Measurements from ENCODE around the gene CA12. TPM values are rescaled to one million over a fixed set of nuclear protein-coding genes. Genes with fewer than 3 reads are reported as not detected.

Gene CA12
- total and polyA plus RNA-seq, 2 of the 8 experiments (the other 6 are each of a cell fraction or from before 2014, with no cell fraction given), result 4.7 to 4.9 TPM

GRCh38 chr15:63288778-63289378 is 92.8 kb downstream of the CA12 start:
- Histone ChIP-seq H3K9me3 (ENCODE audit: insufficient read depth in 2 of 2, low read depth in 1 of 2, low read length in 1 of 2) (no peaks in the 10 kb centered on the region), H3K9ac (replicated peaks in 1 of 4; ENCODE audit: extremely low read depth in 1 of 4, low read depth in 3 of 4, low read length in 3 of 4) (no peak overlapping the region), H4K8ac (ENCODE audit: extremely low read depth, insufficient read depth, low read length) (no peak overlapping the region), H3K79me2 (ENCODE audit: control insufficient read depth in 1 of 2, insufficient read depth in 2 of 2, low read length in 2 of 2) (no peaks in the 10 kb centered on the region), H3K4me3 (ENCODE audit: extremely low read depth in 1 of 4, insufficient read depth in 2 of 4, low read depth in 3 of 4, low read length in 4 of 4) (no peak overlapping the region), H2BK20ac (ENCODE audit: low read length) (no peak overlapping the region), H3K4ac (replicated peaks; ENCODE audit: insufficient read length, low read depth, low read length) (no peak overlapping the region), H3K14ac (ENCODE audit: insufficient read length) (no peak overlapping the region), H3K36me3 (ENCODE audit: control insufficient read depth in 2 of 4, insufficient read depth in 4 of 4, low read length in 3 of 4) (peaks cover 0 to 7% (median 0%) of the 10 kb centered on the region in 4 experiments; a peak in 3 of 8 replicates), H3K79me1 (ENCODE audit: low read depth, low read length) (no peaks in the 10 kb centered on the region), H2BK120ac (replicated peaks; ENCODE audit: low read depth, low read length) (no peak overlapping the region), H2AFZ (ENCODE audit: low read length) (no peak overlapping the region), H4K20me1 (replicated peaks in 1 of 2; ENCODE audit: control insufficient read depth in 1 of 2, insufficient read depth in 2 of 2, low read length in 2 of 2) (peaks cover 0 to 3% of the 10 kb centered on the region in 2 experiments), H3K27me3 (replicated peaks in 1 of 4; ENCODE audit: control insufficient read depth in 3 of 4, extremely low read depth in 1 of 4, insufficient read depth in 3 of 4, low read length in 3 of 4) (no peaks in the 10 kb centered on the region), H3K4me1 (replicated peaks in 1 of 4; ENCODE audit: control insufficient read depth in 3 of 4, insufficient read depth in 4 of 4, low read length in 3 of 4) (no peaks in the 10 kb centered on the region), H3K56ac (replicated peaks; ENCODE audit: insufficient read length, low read depth, low read length) (no peak overlapping the region), H2BK12ac (ENCODE audit: low read depth, low read length) (no peak overlapping the region), H4K5ac (ENCODE audit: insufficient read length, low read depth, low read length) (no peak overlapping the region), H3K23ac (ENCODE audit: insufficient read length) (no peak overlapping the region), H3K18ac (ENCODE audit: extremely low read depth, low read length) (no peak overlapping the region), H3K27ac (ENCODE audit: low read depth, low read length) (no peak overlapping the region), H3K4me2 (ENCODE audit: insufficient read depth in 1 of 2, low read depth in 2 of 2, low read length in 2 of 2) (no peak overlapping the region), H3K23me2 (ENCODE audit: low read depth, low read length) (no peaks in the 10 kb centered on the region), H2BK5ac (ENCODE audit: low read depth, low read length) (no peak overlapping the region), H2AK5ac (ENCODE audit: low read depth, low read length) (no peak overlapping the region), H4K91ac (replicated peaks; ENCODE audit: insufficient read length, low read length) (no peak overlapping the region), H2BK15ac (ENCODE audit: low read length) (no peak overlapping the region)
- ChIA-PET CTCF (ENCODE audit: partially characterized antibody) (interaction anchor here (0.7 to 3.5 kb wide), 17 partner anchors 9 to 187 kb away, joined by 3 to 15 read pairs (median 5); no protein-coding TSS in a partner anchor), POLR2A (ENCODE audit: partially characterized antibody) (no interaction called here)
- 57% methylated on average over 4 of the region's 4 CpGs; no CpG with 5 or more reads in 1 of the 2 experiments for WGBS, 2 experiments (ENCODE audit: extremely low coverage in 1 of 2, insufficient coverage in 1 of 2, insufficient read length in 1 of 2, insufficient replicate concordance in 2 of 2, low coverage in 1 of 2, low lambda C conversion rate in 2 of 2, missing lambda C conversion rate in 1 of 2)
- DNase-seq (ENCODE audit: low read depth in 1 of 2, low spot score in 2 of 2) (no peak), FAIRE-seq (peak; percentile 13)
- no peak for TF ChIP-seq CEBPB (IDR thresholded peaks at IDR 0.05; ENCODE audit: low read depth, low read length)
- peak; percentile 84 to 87 for TF ChIP-seq RAD21 (IDR thresholded peaks at IDR 0.05 in 1 of 2, conservative IDR thresholded peaks at IDR 0.05 in 1 of 2; ENCODE audit: low read depth in 2 of 2, low read length in 2 of 2)
- TF ChIP-seq SIX5 (IDR thresholded peaks at IDR 0.05; ENCODE audit: low read depth, low read length), result no peak
- no peak for TF ChIP-seq CHD2 (IDR thresholded peaks at IDR 0.05; ENCODE audit: low read length)
- TF ChIP-seq RBBP5 (IDR thresholded peaks at IDR 0.05; ENCODE audit: borderline replicate concordance, low read depth, low read length), result no peak
- TF ChIP-seq BCL11A (IDR thresholded peaks at IDR 0.05; ENCODE audit: low read depth in 2 of 2, low read length in 2 of 2), result no peak
- no peak for TF ChIP-seq EZH2 (IDR thresholded peaks at IDR 0.05; ENCODE audit: low read depth, low read length, severe bottlenecking)
- no peak for TF ChIP-seq KDM5A (IDR thresholded peaks at IDR 0.05; ENCODE audit: low read length)
- TF ChIP-seq SIRT6 (IDR thresholded peaks at IDR 0.05; ENCODE audit: low read length), result no peak
- TF ChIP-seq TCF12 (IDR thresholded peaks at IDR 0.05; ENCODE audit: low read depth, low read length), result no peak
- TF ChIP-seq, protein P1, sequence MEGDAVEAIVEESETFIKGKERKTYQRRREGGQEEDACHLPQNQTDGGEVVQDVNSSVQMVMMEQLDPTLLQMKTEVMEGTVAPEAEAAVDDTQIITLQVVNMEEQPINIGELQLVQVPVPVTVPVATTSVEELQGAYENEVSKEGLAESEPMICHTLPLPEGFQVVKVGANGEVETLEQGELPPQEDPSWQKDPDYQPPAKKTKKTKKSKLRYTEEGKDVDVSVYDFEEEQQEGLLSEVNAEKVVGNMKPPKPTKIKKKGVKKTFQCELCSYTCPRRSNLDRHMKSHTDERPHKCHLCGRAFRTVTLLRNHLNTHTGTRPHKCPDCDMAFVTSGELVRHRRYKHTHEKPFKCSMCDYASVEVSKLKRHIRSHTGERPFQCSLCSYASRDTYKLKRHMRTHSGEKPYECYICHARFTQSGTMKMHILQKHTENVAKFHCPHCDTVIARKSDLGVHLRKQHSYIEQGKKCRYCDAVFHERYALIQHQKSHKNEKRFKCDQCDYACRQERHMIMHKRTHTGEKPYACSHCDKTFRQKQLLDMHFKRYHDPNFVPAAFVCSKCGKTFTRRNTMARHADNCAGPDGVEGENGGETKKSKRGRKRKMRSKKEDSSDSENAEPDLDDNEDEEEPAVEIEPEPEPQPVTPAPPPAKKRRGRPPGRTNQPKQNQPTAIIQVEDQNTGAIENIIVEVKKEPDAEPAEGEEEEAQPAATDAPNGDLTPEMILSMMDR (IDR thresholded peaks at IDR 0.05; ENCODE audit: control extremely low read depth in 1 of 3, insufficient read depth in 1 of 3, low read depth in 1 of 3, low read length in 3 of 3), result peak in 2 of 3 experiments; percentile 42 to 62; a peak in 2 of 4 replicates
